Kidney glomerular epithelial cell (primary cell): ENCODE results near the gene MCTP1.

Experiments used
- DNase-seq: peaks from one replicate; lab custom pipeline; 2025; lab: John Stamatoyannopoulos, UW

The MCTP1 gene

DNA sequence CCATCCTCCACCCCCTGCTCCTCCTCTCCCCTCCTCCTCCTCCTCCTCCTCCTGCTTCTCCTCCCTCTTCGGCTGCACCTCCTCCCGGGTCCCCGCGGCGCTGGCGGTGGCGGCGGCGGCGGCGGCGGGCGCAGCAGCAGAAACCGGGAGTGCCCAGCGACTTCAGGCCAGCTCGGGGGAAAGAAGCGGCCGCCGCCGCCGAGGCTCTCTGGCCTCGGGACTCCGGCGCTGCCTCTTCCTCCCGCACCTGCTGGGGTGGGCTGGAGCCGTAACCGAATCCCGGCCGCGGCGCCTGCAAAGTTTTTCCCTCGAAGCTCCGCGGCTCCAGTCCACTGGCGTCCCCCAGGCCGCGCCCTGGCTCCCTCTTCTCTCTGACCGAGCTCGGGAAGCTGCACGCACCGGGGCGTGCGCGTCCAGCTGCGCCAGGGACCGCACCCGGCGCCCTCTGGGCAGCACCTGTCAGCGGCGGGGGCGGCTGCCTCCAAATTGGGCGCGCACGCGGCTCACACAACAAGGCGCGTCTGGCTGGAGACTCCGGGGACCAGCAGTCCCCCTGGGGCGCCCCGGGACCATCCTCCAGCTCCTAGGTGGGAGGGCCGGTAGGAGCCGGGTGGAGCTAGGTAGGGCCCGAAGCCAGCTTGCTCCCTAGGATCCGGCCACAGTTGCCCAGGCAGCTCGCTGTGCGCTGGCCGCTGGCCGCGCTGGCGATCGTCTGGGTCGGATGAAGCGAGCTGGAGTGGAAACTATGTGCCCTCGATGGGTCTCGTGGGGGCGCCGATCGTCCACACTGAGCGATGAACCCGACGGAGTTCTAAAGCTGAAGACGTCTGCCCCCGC is at the start of gene MCTP1:
MCTP1 (minus strand) TSS at position 523 of the 837 bp plus-strand sequence.
- DNase-seq = peak; percentile 15

DNA sequence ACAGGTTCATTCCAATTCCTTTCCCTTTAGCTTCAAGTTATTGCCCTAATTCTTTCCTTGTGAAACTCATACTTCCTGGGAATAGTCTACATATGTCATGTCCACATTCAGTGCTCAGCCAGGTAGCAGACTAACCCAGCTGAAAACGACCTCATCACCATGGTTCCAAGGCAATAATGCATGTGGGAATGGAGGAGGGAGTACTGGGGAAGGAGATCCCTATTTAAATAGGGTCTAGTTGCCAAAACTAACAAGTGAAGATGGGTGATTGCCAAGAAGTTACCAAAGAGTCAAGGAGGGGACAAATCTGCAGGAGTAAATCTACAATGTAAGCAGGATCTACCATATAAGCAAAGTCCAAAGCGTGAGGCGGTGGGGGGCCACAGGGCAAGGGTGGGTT is 47.3 kb upstream of the MCTP1 start:
- DNase-seq = no peak

GRCh38 chr5:95331358-95331757 is 46.5 kb upstream of the MCTP1 start:
- no peak for DNase-seq

DNA sequence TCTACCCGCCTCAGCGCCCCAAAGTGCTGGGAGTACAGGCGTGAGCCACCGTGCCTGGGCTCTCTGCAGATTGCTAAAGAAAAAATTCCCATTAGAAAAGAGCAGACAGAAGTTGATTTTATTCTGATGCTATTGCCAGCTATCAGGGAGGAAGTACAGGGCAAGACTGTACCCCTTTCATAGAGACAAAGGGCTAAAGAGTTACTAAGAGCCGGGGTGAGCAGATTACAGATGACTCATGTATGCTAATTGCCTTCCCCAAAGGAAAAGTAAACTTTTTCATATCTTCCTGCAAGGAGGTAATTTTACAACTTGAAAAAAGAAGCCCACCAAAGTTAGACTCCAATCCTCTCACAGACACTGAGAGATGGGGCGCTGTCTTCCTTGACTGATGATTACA is 42.3 kb upstream of the MCTP1 start:
- DNase-seq = no peak

GRCh38 chr5:95317687-95318086 is 32.8 kb upstream of the MCTP1 start:
- DNase-seq = no peak

DNA sequence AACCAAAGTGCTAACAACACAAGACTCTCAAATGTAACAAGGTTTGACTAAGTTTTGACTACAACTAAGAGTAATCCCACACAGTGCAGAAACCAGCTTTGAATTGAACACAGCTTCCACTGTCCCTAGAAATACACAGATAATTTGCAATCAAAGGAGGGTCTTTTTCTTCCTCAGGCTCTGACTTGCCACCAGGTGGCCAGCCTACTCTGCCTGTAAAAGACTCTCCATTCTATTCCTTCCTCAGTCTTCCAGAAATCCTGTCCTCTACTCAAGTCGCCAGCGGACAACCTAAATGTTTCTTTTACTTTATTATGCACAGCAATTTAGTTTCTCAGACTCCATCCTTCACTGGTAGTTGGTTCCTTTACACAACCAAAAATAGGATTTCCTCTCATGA is 32.2 kb upstream of the MCTP1 start:
- DNase-seq = no peak

GRCh38 chr5:95304711-95305110 is 19.8 kb upstream of the MCTP1 start:
- DNase-seq = no peak

GRCh38 chr5:95298651-95299050 is 13.8 kb upstream of the MCTP1 start:
- no peak for DNase-seq

DNA sequence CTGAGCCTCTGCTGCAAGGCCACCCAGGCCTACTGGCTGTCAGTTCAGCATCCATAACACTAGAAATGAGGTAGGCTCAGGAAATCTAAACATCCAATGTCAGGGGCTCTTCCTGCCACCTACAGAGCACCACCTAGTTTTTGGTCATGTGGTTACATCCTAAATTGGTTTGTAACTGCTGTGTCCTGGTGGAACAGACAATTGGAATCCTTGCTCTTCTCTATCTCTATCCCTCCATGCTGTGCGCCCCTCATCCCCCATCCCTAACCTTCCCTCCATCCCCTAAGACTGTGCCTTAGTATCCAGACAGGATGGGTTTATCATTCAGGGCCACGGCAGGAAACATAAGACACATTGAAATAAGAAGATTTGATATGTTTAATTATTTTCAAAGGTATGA is 11.4 kb upstream of the MCTP1 start:
- no peak for DNase-seq

DNA sequence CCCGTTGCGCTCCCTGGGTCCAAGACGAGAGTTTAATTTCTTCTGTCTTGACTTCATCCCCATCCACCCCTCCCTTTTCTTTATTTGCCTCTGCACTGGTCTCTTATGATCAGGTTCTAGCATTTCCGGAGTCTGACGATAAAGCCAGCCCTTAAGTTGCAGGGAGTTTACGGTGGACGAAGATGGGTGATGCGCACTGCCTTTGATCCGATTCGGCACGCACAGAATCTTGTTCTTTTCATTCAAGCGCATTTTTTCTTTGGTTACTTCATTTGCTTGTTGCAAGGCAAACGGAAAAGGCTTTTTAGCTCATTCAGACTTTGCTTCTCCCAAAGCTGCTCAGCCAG is 488 bp upstream of the MCTP1 start:
- DNase-seq = no peak

DNA sequence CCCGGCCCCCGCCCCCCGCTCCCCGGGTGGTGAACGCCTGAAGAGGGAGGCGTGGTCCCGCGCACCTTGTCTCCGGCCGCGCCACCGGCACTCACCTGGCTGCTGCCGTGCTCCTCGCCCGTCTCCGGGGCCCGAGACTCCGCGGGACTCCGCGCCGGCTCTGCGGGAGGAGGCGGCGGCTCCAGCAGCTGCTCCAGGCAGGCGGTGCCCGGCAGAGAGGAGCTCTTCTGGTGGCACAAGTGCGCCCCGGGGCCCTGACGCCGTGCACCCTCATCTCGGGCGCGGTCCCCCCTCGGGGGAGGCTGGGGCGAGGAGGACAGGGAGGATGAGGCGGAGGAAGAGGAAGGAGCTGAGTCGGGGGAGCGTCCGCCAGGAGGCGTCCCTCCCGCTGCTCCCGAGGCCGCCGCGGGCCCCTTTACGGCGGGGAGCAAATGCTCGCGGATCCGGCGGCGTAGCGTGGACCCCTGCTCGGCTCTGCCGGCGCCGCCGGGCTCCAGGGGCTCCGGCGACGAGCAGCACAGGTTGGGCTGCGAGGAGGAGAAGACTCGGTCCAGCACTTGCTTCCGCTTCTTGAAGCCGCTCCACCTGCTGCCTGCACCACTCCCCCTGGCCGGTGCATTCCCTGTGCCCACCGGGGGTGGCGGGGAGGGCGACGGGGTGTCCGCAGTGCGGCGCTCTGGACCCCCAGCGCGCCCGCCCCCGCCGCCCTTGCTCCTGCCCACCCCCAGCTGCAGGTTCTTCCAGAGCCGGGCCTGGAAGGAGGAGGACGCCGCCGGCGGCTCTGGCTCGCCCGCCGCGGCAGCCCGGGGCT is 928 bp downstream of the MCTP1 start:
- peak; percentile 11 for DNase-seq

DNA sequence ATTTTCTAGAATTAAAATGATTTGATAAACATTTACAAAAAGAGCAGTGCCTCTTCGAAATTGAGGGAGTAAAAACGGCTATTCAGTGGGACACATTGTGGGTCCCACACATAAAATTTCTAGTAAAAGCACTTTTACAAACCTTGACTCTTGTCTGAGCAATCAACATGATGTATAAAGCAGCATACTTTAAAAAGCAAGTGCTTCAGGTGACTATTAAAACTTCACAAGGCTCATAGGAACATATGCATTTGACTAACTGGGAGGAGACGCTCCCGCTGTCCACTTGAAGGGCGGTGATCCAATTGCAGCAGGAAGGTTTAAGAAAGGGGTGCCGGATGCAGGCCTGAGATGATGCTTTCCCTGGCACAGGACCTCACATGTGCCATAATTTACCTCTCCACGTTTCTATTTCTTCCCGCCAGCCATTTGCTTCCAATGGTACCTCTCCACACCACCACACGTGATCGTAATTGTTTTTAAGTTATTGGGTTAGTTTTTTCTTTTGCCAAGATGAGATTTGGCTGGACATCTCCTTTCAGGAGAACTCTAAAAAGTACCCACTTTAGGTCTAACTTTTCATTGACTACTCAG is 1.8 kb downstream of the MCTP1 start:
- DNase-seq = no peak

DNA sequence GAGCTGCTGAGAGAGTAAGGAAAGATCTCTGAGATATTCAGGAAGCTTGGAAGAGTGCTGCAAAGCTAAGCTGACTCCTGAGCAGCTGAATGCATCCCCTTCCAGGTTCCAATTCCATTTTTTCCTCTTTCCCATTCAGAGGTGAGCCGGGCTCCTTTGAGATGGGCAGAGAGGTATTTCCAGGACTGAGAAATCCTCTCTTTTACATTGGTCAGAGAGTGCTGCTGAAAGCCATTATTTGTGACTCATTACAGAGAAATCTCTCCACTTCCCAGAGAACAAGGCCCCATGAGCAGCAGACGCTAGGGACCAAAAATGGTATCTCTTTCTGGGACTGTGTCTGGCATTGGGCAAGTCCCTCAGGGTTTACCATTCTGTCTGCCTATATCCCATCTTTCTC is 3.7 kb downstream of the MCTP1 start:
- peak; percentile 53 for DNase-seq

DNA sequence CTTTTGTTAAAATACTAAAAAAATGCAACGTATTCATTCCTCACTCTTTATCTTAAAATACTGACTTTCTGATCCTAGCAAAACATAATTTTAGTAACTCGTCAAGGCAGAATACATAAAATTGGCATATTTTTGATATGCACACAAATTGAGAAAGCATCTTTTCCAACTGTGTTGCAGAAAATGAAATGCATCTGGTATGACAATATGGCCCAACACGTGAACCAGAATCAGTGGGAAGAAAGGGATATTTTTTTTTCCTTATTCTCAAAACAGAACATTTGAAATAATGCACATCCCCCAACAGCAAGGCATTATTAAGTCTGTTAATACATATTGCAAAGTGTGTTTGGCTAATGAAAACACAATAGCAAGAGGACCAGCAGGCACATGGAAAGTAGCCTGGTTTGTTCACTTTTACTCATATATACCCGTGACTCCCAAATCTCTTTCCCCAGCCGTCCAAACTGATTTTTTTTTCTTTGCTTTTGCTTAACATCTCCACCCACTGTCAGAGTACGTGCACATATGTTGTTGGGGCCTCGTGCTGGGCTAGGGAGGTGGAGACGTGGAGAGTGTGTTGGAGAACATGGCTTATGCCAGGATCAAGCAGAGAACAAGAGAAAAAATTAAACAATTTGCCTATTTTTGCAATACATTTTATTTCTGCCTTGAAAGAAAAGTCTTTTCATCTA is 4.3 kb downstream of the MCTP1 start:
- DNase-seq = no peak

GRCh38 chr5:95274011-95274410 is 10.9 kb downstream of the MCTP1 start:
- no peak for DNase-seq

GRCh38 chr5:95272316-95272929 is 12.5 kb downstream of the MCTP1 start:
- DNase-seq = no peak

DNA sequence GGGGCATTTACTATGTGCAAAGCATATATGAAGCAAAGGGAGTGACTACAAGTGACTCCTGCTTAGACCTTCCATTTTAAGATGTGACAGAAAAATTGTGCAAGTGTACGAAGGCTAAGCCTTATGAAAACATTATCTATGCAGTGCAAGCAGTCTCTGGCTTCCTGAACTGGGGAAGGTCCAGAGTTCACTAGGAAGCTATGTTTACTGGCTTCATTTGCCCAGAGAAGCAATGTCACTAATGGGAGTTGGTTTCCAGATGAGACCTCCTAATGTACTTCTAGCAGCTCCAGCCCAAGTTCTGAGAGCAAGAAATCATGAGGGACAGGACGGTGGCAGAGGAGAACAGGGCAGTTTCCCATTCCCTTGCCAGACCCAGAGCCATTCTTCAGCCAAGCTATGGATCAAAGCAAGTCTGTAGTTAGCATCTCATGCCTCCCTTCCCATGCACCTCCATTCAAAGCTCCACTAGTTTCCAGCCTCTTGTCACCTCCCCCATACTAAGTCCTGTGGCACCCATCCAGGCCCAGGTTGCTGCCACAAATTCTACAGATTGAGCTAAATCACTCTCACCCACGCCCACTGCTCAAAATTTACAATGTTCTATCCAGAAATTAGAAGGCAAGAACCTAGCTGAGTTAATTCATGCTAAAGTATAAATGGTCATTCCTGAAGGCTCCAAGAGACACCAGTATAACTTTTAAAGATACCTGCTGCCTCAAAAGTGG is 21.8 kb downstream of the MCTP1 start:
- DNase-seq = no peak

GRCh38 chr5:95261437-95262175 is 23.3 kb downstream of the MCTP1 start:
- peak; percentile 39 for DNase-seq

DNA sequence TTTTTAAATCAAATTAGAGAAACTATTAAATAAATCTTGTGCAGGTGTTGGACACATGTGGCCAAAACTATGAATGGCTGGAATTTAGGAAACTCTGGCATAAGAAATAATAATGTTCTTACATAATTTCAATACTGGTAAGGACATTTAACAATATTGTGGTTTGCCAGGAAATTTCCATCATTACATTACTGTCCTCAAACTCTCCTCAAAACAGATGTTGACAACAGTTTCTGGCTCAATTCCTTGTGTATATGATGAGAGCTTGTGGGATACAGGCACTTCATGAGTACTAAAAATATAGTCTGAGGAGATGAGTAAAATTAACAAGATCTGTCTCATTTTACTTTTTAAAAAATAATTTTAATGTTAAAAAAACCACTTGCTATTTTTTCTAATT is 27.9 kb downstream of the MCTP1 start:
- DNase-seq = no peak

GRCh38 chr5:95256446-95256845 is 28.4 kb downstream of the MCTP1 start:
- no peak for DNase-seq

DNA sequence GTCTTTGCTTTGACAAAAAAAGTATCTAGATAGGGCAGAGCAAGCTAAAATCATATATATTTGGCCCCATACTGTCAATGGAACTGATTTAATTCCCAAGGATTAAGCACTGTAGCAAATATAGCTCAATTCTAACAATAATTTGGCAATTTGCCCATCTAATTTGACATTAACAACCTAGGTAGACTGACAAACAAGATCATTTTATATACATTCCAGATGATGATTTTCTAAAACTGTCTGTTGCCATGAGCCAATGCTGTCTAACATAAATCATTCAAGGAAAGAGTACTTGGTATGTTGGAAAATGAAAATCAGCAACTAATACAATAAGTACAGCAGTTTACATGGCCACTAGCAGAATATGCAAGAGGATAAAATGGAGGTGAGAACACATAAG is 32.1 kb downstream of the MCTP1 start:
- DNase-seq = no peak
